ENCODE measurements around the gene REG4. TPM values are rescaled to one million over a fixed set of nuclear protein-coding genes. Genes with fewer than 3 reads are reported as not detected.

Gene REG4
- total and polyA plus RNA-seq, 4 donors: 0.08 to 0.19 (median 0.15) TPM; not detected in 1

DNA sequence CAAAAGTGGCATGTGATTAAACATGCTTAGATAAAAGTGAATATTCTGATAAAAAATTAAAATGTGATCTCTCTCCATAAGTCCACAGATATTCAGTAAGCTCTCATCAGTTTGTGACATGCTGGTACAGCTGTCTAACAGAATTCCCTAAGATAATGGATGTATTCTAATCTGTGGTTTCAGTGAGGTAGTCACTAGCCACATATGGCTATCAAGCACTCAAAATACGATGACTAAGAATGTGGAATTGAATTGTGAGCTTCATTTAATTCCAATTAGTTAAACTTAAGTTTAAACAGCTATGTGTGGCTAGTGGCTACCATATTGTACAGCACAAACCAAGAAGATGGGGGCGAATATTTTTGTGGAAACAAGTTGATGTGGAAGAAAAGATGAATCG is 4.1 kb upstream of the REG4 start:
- no peak overlapping the region for H3K4me3 ChIP-seq (ENCODE audit: low read depth in 1 of 3, low read length in 3 of 3)
- TF ChIP-seq, protein P1, sequence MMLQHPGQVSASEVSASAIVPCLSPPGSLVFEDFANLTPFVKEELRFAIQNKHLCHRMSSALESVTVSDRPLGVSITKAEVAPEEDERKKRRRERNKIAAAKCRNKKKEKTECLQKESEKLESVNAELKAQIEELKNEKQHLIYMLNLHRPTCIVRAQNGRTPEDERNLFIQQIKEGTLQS (IDR thresholded peaks at IDR 0.05): no peak
- TF ChIP-seq HNF4A (conservative IDR thresholded peaks at IDR 0.05) (no peak), RXRA (IDR thresholded peaks at IDR 0.05) (no peak), YY1 (IDR thresholded peaks at IDR 0.05) (no peak)
- H3K27ac ChIP-seq (ENCODE audit: low read depth in 1 of 2, low read length in 2 of 2): no peak overlapping the region
- H3K4me1 ChIP-seq (ENCODE audit: control insufficient read depth in 4 of 4, insufficient read depth in 4 of 4, low read length in 3 of 4): peaks cover 2 to 33% (median 17%) of the 10 kb centered on the region in 4 donors
- H3K36me3 ChIP-seq (ENCODE audit: control insufficient read depth in 4 of 4, insufficient read depth in 3 of 4, low read depth in 1 of 4, low read length in 3 of 4): no peaks in the 10 kb centered on the region
- no peak for DNase-seq (ENCODE audit: low spot score)
- H3K27me3 ChIP-seq (ENCODE audit: control insufficient read depth in 4 of 4, insufficient read depth in 4 of 4, low read length in 3 of 4): no peaks in the 10 kb centered on the region
- whole genome bisulfite sequencing: 90% methylated on average over 3 of the region's 3 CpGs
- H3K9me3 ChIP-seq (ENCODE audit: control insufficient read depth in 4 of 4, low read length in 3 of 4): no peaks in the 10 kb centered on the region
- H3K9ac ChIP-seq (ENCODE audit: low read depth in 1 of 2, low read length in 2 of 2): no peak overlapping the region

- 90% methylated on average over 1 of the region's 1 CpG for WGBS
- no peaks in the 10 kb centered on the region for H3K9me3 ChIP-seq (ENCODE audit: control insufficient read depth in 4 of 4, low read length in 3 of 4)
- H3K4me1 ChIP-seq (ENCODE audit: control insufficient read depth in 4 of 4, insufficient read depth in 4 of 4, low read length in 3 of 4): peaks cover 2 to 33% (median 19%) of the 10 kb centered on the region in 4 donors
- no peak overlapping the region for H3K4me3 ChIP-seq (ENCODE audit: low read depth in 1 of 3, low read length in 3 of 3)
- DNase-seq (ENCODE audit: low spot score): no peak
- no peak overlapping the region for H3K9ac ChIP-seq (ENCODE audit: low read depth in 1 of 2, low read length in 2 of 2)
- H3K27me3 ChIP-seq (ENCODE audit: control insufficient read depth in 4 of 4, insufficient read depth in 4 of 4, low read length in 3 of 4): no peaks in the 10 kb centered on the region
- no peaks in the 10 kb centered on the region for H3K36me3 ChIP-seq (ENCODE audit: control insufficient read depth in 4 of 4, insufficient read depth in 3 of 4, low read depth in 1 of 4, low read length in 3 of 4)
- H3K27ac ChIP-seq (ENCODE audit: low read depth in 1 of 2, low read length in 2 of 2): no peak overlapping the region
- no peak for TF ChIP-seq YY1 (IDR thresholded peaks at IDR 0.05)
- TF ChIP-seq ZBTB33 (IDR thresholded peaks at IDR 0.05): no peak
- no peak for TF ChIP-seq TAF1 (conservative IDR thresholded peaks at IDR 0.05)
- TF ChIP-seq FOXA1 (IDR thresholded peaks at IDR 0.05): no peak
- TF ChIP-seq GABPA (IDR thresholded peaks at IDR 0.05 in 1 of 2, conservative IDR thresholded peaks at IDR 0.05 in 1 of 2): no peak
- no peak for TF ChIP-seq MAX (IDR thresholded peaks at IDR 0.05)
- TF ChIP-seq HNF4G (IDR thresholded peaks at IDR 0.05): no peak
- TF ChIP-seq CTCF (IDR thresholded peaks at IDR 0.05; ENCODE audit: low read depth, low read length, missing input control): no peak
- TF ChIP-seq FOXA2 (IDR thresholded peaks at IDR 0.05): no peak
- no peak for TF ChIP-seq NR2F2 (IDR thresholded peaks at IDR 0.05)
- no peak for TF ChIP-seq JUND (IDR thresholded peaks at IDR 0.05)
- TF ChIP-seq, protein P2, sequence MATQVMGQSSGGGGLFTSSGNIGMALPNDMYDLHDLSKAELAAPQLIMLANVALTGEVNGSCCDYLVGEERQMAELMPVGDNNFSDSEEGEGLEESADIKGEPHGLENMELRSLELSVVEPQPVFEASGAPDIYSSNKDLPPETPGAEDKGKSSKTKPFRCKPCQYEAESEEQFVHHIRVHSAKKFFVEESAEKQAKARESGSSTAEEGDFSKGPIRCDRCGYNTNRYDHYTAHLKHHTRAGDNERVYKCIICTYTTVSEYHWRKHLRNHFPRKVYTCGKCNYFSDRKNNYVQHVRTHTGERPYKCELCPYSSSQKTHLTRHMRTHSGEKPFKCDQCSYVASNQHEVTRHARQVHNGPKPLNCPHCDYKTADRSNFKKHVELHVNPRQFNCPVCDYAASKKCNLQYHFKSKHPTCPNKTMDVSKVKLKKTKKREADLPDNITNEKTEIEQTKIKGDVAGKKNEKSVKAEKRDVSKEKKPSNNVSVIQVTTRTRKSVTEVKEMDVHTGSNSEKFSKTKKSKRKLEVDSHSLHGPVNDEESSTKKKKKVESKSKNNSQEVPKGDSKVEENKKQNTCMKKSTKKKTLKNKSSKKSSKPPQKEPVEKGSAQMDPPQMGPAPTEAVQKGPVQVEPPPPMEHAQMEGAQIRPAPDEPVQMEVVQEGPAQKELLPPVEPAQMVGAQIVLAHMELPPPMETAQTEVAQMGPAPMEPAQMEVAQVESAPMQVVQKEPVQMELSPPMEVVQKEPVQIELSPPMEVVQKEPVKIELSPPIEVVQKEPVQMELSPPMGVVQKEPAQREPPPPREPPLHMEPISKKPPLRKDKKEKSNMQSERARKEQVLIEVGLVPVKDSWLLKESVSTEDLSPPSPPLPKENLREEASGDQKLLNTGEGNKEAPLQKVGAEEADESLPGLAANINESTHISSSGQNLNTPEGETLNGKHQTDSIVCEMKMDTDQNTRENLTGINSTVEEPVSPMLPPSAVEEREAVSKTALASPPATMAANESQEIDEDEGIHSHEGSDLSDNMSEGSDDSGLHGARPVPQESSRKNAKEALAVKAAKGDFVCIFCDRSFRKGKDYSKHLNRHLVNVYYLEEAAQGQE (IDR thresholded peaks at IDR 0.05): no peak
- no peak for TF ChIP-seq SP1 (IDR thresholded peaks at IDR 0.05)
- no peak for TF ChIP-seq EGR1 (IDR thresholded peaks at IDR 0.05; ENCODE audit: low read depth in 2 of 2)
- TF ChIP-seq, protein P1 (IDR thresholded peaks at IDR 0.05): no peak
- TF ChIP-seq RXRA (IDR thresholded peaks at IDR 0.05): no peak
- TF ChIP-seq HNF4A (conservative IDR thresholded peaks at IDR 0.05): no peak
- no peak for TF ChIP-seq RAD21 (IDR thresholded peaks at IDR 0.05)
These were observed 3.0 kb upstream of the REG4 start for GRCh38 chr1:119814288-119814687.

All from liver (tissue), 9 donors.